ENCODE data around the gene POLQ.

GRCh38 chr3:121431726-121432517 lies 113.9 kb downstream of the POLQ start:
- TF ChIP-seq POLR2A (IDR thresholded peaks at IDR 0.05; ENCODE audit: low read length) (no peak), GATA1 (IDR thresholded peaks at IDR 0.05; ENCODE audit: low read depth, low read length) (no peak)

Measured in erythroblast (primary cell).